Fibroblast of the conjunctiva (primary cell): ENCODE measurements around the gene ATP2C2.
"Not testable (repeated sequence)": the region's sequence is repeated elsewhere in the genome, so short reads cannot be mapped to it uniquely, and the experiment has no call there.

Experiments
- DNase-seq: peaks from one replicate; pipeline ENCODE4 v3.0.0-alpha.2; 2010; ENCODE audit warnings: low read depth

The ATP2C2 gene

DNA sequence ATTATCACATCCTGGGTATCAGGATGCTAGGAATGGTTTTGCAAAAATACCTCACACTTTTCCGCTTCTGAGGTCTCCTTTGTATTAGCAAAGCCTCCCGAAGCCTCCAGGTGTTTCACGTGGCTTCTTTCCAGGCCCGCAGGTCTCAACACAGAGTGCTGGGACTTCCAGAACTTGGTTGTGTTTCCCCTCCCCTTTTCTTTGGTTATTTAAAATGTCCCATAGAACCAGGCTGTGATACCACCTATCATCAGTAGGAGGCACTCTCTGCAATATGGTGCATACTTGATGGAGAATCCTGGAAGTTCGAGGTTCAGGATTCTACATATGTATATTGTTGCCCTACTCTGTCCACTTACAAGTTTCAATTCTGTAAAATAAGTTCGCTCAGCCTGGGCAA lies 28.8 kb downstream of the ATP2C2 start:
- no peak for DNase-seq

DNA sequence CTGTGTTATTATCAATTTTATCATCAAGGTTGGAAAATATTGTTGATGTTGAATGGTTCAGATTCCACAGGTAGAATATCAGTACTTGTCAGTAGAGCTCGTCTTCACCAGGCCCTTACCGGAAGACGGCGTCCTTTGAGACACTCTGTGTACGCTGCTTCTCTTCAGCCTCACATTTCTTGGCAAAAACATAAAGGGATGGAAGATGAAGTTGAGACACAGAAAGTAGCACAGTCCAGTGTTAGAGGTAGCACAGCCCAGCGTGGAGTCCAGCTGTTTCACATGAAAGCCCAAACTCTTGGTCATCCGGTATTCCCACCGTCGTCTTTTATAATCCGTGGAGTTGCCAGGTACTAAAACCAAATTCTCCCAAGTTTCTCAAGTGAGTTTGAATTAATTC lies 30.4 kb downstream of the ATP2C2 start:
- no peak for DNase-seq

DNA sequence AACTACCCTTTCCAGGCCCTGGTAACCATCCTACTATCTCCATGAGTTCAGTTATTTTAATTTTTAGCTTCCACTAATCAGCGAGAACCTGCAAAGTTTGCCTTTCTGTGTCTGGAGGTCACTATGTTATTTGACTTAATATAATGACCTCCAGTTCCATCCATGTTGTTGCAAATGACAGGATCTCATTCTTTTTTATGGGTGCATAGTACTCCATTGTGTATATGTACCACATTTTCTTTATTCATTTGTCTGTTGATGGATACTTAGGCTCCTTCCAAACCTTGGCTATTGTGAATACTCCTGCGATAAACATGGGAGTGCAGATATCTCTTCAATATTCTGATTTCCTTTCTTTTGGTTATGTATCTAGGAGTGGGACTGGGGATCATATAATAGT lies 31.6 kb downstream of the ATP2C2 start:
- DNase-seq: not testable (repeated sequence)

- DNase-seq: not testable (repeated sequence)
Observed at GRCh38 chr16:84403435-84403834, 35.1 kb downstream of the ATP2C2 start.

GRCh38 chr16:84404324-84404723 lies 36.0 kb downstream of the ATP2C2 start:
- DNase-seq: no peak

DNA sequence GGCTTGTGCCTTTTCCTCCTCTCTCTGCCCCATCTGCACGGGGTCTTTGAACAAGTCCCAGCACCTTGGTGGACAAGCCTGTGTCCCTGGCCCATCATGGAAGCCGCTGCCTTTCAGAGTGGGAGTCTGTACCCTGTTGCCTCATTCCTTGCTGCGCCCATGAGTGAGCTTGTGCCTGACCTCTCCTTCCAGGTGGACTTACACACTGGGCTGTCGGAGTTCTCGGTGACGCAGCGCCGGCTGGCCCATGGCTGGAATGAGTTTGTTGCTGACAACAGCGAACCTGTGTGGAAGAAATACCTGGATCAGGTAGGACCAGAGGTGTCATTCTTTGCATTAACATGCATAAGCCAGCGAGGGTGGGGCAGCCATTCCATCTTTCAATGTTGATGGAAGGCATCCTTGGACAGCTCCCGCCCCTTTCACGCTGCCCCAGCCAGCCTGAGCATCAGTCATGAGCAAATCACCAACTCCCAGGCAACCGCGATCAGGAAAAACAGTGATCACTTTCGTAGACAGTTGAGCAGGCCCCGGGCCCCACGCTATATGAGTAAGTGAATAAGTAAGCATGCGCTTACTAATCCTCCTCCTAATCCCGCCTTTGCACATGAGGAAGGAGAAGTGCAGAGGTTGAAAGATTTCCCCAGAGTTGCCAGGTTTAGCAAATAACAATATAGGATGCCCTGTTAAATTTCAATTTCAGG lies 36.8 kb downstream of the ATP2C2 start:
- no peak for DNase-seq

DNA sequence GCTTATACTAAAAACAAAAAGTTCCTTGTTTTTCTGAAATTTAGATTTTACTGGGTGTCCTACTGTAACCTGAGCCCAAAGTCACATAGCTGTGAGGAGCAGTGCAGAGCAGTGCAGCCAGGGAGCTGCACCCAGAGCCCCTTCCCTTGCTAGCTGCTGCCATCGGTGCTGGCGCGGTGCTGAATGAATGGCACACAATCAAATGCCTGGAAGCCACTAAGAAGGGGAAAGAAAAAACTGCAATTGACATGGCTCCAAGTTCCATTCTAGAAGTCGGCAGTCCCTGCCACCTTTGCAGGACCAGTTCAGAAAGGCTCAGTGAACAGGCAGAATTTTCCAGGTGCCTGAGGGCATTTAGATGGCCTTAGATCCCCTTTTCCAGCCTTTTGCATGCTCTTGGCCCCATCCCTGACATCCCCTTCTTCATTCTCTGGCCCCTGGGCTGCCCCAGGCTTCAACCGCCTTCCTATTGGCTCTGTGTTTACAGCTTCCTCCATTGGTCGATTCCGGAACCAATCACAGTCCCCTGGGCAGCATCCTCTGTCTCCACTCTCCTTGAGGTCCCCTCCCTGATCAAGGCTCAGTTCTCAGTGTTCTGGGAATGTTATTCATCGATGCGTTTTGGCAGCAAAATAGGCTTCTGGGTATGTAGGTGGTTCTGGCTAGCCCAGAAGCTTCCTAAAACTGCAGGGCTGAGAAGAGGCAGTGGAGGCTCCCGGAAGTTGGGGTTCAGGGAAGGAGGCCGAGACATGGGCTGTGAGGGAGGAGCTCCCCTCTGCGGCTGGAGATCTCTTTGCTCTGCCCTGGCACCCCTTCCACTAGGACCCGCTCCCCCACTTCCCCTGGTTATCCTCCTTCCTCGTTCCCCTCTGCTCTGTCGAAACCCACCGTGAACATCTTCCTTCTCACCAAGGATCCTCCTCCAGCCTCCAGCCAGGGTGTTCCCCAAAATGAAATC lies 37.9 kb downstream of the ATP2C2 start:
- DNase-seq: no peak

GRCh38 chr16:84407588-84408313 lies 39.4 kb downstream of the ATP2C2 start:
- no peak for DNase-seq

- no peak for DNase-seq
Observed at GRCh38 chr16:84408314-84408690, 40.0 kb downstream of the ATP2C2 start.

DNA sequence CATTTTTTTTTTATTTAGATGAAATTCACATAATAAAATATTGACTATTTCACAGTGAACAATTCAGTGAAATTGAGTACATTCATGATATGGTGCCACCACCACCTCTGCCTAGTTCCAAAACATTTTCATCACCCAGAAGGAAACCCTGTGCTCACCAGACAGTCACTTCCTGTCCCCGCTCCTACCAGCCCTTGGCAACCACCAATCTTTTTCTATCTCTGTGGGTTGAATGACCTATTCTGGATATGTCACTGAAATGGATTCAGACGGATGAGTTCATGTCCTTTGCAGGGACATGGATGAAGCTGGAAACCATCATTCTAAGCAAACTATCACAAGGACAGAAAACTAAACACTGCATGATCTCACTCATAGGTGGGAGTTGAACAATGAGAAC lies 40.5 kb downstream of the ATP2C2 start:
- no peak for DNase-seq

DNA sequence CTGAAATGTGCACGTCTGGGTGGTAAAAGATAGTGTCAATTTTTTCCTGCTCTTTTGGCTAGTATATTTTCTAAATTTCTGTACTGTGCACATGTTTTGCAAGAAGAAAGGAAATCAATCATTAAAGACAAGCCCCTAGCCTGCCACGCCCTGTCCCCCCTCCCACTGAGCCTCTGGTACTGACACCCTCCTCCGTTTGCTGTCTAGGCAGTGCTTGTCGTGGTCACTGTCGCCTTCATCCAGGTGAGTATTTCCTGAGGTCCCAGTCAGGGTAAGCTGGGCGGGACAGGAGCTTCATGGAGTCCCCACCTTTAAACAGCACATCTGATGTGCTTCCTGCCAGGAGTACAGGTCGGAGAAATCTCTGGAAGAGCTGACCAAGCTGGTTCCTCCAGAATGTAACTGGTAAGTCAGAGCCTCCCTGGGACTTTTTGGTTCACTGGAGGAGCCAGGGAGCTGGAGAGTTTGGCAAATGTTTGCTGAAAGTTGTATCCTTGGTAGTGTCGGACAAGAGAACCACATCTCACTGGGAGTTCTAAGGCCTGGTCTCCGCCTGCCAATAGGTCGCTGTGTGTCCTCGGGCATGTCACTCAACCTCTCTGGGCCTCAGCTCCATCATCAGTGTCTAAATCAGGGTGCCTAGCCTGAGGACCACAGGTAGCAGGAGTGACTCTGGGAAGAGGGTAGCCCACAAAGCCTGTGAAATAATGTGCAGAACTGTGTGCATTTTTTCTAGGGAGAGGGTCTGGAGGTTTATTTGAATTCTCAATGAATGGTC lies 42.2 kb downstream of the ATP2C2 start:
- DNase-seq: no peak

GRCh38 chr16:84411768-84412167 lies 43.4 kb downstream of the ATP2C2 start:
- DNase-seq: no peak

DNA sequence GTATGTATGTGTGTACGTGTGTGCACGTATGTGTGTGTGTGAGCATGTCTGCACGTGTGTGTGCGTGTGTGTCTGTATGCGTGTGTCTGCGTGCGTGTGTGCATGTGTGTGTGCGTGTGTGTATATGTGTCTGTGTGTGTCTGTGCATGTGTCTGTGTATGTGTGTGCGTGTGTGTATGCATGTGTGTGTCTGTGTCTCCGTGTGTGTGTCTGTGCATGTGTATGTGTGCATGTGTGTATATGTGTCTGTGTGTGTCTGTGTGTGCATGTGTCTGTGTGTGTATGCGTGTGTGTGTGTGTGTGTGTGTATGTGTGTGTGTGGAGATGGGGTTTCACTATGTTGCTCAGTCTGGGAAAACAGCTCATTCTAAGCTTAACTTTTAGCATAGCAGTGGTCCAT lies 43.9 kb downstream of the ATP2C2 start:
- no peak for DNase-seq

GRCh38 chr16:84413244-84414004 lies 45.1 kb downstream of the ATP2C2 start:
- no peak for DNase-seq

- no peak for DNase-seq
Observed at GRCh38 chr16:84414789-84415326, 46.5 kb downstream of the ATP2C2 start.

DNA sequence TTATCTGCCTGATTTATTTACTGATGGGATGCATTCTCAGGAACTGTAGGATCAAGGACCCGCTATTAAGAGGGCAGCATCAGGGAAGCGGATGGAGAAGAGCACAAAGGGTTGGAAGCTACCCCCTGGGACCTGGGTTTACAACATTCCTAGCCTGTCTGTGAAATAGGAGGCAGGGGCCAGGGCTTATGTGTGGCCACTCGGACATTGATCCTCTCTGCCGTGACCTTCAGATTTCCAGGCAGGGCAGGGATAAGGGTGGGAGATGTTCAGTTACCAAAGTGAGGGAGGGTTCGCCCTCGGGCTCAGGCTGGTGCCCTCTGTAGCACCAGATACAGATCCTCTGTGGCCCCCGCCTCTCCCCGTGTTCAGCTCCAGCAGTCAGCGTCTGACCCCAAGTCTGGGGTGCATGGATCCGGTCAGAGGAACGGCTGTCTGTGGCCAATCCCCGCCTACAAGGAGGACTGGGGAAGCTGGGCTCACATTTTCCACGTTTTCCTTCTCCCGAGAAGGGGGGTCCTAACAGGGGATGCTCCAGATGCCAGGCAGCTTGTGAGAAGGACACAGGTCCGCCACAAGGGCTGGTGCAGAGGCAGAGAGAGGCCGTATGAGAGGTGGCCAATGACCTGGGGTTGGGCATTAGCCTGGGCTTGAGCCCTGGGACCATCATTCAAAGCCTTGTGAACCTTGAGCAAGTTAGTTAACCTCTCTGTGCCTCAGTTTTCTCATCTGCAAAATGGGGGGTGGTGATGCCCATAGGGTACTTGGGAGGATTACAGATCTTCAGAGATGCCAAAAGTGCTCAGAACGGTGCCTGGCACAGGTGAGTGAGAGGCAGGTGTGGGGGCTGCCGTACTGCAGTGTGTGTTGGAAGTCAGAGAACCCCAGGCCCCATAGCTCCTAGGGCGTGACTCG lies 48.3 kb downstream of the ATP2C2 start:
- no peak for DNase-seq

DNA sequence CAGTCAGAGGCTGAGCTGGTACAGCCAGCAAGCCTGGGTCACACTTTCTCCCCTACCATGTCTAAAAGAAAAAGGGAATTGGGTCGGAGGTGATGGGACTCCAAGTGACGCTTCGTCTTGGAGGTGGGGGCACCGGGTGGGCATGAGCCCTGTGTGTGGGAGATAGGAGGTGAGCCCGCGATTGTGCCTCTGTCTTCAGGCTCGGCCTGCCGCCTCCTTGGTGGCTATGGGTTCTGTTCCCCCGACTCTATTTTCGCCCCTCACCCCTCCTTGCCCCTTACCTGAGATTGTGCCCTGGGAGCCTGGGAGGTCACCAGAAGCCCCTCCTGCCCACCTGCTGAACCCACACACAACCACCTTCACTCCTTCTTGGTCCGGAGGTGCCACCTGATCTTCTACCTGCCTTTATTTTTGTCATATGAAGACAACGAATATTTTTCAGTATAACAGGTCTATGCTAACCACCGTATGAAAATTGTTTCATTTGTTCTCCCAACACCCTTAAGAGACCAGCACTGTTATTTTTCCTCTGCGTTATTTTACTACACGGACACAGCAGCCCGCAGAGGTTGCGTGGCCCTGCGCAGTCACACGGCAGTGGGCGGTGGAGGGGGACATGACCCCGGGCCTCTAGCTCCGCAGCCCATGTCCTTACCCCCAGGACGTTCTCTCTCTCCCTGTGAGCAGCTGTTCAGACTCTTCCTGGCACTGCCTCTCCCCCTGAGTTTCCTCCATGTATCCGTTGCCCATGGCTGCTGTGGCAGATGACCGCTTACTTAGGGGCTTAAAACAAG lies 49.9 kb downstream of the ATP2C2 start:
- DNase-seq: no peak

DNA sequence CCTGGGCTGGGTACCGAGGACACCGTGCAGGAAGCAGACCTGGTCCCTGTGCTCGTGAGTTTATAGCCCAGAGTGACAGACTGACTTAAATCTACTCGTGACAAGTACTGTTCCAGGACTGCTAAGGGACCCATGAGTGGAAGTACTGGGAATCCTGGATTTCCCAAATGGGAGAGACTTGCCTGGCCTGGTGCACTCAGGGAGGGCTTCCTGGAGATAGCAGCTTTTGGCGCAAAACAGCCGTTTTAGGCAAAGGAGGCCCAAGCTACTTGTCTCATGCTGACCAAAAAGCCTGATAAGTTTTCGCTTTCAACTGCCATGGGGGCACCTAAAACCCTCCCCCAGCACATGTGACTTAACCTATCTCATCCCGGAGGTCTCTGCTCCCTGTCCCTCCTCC lies 51.4 kb downstream of the ATP2C2 start:
- DNase-seq: no peak

- not testable (repeated sequence) for DNase-seq
Observed at GRCh38 chr16:84420556-84420955, 52.2 kb downstream of the ATP2C2 start.
